ENCODE results near the gene EPHB2.

DNA sequence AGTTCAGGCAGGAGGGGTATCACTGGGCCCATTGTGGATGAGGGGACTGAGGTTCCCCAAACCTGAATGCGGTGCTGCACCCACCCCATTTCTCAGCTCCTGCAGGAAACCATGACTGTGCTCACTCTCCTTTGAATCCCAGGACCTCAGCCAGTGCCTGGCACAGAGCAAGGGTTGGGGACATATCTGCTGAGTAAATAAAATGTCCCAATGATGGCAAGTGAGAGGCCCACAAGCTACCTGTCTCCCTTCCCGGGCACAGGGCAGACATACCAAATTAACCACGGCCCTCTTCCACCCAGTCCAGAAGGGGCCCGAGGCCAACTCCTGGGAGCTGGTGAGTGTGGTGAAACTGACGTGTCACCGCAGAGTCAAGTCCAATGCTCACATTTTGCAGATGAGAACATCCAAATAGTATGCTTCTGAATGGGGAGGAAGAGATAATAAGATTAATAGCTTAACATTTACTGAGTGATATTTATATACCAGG lies 97.6 kb downstream of the EPHB2 start:
- no peak for TF ChIP-seq POLR2A (IDR thresholded peaks at IDR 0.05)
- TF ChIP-seq, protein P1, sequence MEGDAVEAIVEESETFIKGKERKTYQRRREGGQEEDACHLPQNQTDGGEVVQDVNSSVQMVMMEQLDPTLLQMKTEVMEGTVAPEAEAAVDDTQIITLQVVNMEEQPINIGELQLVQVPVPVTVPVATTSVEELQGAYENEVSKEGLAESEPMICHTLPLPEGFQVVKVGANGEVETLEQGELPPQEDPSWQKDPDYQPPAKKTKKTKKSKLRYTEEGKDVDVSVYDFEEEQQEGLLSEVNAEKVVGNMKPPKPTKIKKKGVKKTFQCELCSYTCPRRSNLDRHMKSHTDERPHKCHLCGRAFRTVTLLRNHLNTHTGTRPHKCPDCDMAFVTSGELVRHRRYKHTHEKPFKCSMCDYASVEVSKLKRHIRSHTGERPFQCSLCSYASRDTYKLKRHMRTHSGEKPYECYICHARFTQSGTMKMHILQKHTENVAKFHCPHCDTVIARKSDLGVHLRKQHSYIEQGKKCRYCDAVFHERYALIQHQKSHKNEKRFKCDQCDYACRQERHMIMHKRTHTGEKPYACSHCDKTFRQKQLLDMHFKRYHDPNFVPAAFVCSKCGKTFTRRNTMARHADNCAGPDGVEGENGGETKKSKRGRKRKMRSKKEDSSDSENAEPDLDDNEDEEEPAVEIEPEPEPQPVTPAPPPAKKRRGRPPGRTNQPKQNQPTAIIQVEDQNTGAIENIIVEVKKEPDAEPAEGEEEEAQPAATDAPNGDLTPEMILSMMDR (IDR thresholded peaks at IDR 0.05) = no peak
